NCI-H1930 (cell line): ENCODE measurements around the gene ZNF385C.

Source experiments
- DNase-seq, 2 experiments: peaks; one replicate each; lab custom pipeline; 2025; lab: John Stamatoyannopoulos, UW

Gene ZNF385C

DNA sequence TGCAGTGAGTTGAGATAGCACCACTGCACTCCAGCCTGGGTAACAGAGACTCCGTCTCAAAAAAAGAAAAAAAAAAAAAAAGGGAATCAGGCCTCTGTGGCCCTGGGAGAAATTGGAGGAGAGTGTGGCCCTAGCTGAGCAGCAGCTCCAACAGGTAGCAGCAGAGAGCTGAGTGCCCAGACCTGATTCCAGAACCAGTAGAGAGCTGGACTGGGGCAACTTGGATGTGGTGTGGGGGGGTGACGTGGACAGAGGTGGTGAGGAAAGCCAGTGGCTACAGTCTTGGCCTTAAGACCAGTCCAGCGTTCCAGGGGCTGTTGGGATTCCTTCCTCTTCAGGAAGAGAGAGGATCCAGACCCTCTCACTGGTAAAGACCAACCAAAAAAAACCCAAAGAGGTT, 26.0 kb upstream of the ZNF385C start:
- no peak for DNase-seq

- DNase-seq = no peak
These were observed 24.4 kb upstream of the ZNF385C start, which contains the start of gene HSPB9 for GRCh38 chr17:42122371-42123303. TSS of gene HSPB9 (plus strand) at chr17:42122804. CDS start at chr17:42122851, 47 bp downstream.

DNA sequence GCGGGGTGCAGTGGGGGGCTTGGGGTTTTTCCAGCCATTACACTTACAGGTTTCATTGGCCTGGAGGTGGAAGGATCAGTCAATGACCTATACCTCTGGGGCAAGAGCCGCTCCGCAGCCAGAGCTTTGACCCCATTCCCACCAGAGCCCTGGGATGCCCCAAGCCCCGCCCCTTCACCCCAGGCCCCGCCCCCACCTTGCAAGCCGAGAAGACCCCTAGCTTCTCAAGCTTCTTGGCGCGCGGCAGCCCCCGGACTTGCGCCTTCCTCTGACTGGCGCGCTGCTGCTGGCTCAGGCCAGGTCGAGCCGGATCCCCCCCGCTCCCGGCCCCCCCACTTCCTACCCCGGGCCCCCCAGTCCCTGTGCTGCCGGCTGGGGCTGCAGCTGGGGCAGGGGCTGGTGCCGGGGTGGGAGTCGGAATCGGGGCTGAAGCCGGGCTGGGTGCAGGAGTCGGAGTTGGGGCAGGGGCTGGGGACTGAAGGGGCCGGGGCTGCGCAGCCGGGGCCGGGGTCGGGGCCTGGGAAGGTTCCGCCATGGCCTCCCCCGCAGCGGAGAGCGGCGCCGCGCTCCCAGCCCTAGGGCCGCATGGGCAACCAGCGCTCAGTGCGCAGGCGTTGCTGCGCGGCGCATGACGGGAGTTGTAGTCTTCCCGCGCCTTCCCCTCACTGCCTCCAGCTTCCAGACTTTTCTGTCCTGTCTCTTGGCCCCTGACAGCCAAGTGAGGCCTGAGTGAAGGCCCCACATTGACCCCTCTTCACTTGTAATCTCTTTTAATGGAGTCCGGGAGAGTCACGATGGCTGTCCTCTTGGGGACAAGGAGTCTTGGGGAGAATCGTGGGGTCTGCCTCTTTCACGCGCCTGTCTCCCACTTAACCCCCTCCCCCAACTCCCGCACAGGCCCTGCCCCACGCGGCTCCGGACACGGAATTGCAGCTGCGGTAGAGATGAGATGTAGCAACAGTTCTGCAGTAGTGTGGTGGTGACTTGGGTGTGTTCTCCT, 22.8 kb upstream of the ZNF385C start, which contains the start of gene KAT2A:
Gene KAT2A (minus strand): TSS at position 598 of the 1,000 bp plus-strand sequence. CDS start 63 bp downstream, at position 535.
- DNase-seq = peak; percentile 61 to 79

DNA sequence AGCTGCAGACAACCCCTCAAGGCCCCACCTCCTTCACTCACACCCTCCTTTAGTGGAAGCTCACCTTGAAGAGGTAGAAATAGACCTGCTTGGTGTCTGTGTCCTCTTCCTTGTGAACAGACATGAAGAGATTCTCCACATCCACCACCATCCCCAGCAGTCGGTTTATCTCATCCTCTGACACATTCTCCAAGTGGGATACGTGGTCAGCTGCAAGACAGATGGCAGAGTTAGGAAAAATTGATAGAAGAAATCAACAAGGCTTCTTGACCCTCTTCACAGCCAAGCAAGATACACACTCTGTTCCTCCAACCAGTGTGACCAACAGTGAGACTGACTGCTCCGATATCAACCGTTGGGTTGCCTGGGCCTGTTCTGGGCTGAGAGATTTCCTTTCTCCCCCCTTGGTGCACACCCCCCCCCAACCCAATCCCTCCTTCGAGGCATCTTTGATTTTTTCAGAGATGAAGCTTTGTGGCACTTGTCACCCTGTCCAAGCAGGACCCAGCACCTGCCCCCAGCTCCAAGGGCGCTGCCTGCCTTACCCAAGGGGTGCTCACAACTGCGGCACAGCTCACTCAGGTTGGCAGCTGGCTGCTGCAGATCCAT, 22.0 kb upstream of the ZNF385C start:
- no peak for DNase-seq

DNA sequence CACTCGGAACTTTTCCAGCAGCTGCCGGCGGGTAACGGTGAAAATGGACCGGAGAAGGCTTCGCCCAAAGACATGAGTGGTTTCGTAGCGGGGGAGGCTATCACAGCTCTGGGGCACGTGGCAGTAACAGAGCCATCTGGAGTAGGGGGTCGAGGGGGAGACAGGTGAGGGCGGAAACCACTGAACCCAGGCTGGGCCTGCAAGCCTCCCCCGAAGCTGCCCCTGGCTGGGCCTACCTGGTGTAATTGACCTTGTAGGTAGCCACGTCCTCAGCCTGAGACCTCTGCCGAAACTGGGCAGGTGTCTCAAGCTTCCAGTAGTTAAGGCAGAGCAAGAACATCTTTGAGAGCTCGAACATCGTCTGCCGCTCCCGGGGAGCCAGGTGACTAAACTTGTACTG, 21.0 kb upstream of the ZNF385C start:
- DNase-seq = no peak

DNA sequence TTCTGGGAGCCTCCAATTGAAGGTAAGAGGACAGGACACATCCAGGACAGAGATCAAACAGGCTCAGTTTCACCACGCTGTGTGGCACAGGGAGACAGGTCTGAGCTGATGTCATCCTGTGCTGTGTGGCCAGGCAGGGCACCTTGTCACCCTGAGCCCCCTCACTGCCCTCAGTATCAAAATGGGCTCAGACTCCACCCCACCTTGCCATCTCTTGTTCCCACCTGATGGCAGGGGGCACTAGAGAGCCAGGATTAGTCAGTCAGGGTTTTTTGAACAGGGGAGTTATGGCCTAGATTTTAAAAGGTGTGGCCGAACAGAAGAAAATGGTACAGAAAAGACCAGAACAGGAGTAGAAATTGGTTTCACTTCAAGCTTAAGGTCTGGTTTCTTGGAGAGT, 20.3 kb upstream of the ZNF385C start:
- DNase-seq = peak; percentile 13 to 19

- no peak for DNase-seq
These were observed 19.8 kb upstream of the ZNF385C start for GRCh38 chr17:42118126-42118510.

- DNase-seq = no peak
These were observed 19.3 kb upstream of the ZNF385C start for GRCh38 chr17:42117397-42118125.

- DNase-seq = peak; percentile 41 to 66
These were observed 18.6 kb upstream of the ZNF385C start for GRCh38 chr17:42116705-42117396.

DNA sequence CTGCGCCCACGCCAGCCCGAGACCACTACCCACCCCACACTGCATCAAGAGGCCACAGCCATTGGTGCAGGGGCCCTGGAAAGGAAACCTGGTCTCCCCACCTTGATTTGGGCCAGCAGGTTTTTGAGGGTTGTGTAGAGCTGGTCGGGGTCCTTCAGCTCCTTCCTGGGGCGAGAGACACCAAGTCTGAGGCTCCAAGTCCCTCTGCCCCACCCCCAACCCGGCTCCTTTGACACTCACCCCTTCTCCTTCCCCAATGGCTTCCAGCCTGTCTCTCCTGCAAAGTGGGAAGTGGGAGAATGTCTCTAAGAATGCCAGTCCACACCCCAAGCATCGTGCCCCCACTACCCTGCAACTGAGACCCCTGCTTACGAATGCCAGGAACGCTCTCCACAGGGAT, 15.8 kb upstream of the ZNF385C start:
- no peak for DNase-seq

DNA sequence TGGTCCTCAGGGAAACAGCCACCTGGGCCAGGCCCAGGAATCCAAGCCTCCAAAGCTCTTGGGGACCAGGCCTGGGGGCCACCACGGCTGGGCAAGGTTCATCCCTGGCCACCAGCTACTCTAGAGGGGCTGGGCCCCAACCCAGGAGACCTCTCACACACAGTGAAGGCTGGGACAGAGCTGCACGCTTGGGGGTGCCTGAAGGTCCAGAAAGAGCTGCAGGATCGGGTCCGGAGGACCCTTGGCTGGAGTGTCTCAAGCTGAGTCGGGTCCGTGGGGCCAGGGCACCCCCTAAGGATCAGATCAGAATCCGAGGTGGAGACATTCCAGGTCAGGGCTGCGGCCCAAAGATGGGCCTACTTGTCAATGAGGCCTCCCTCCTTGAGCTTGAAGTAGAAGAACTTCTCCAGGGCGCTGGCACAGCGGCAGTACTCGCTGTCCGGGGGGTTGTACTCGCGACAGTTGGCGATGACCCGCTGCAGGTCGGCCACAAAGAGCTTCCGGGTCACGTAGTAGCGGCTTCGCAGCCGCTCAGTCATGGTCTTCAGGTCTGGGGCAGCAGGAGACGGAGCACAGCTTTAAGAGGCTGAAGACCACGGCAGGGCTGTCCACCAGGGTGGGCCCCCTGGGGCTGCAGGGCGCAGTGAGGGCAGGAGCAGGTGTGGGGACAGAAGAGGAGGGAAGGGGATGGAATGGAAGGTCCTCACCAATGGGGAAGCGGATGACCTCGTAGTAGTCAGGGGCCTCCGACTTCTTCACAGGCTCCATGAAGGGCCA, 15.2 kb upstream of the ZNF385C start:
- no peak for DNase-seq

DNA sequence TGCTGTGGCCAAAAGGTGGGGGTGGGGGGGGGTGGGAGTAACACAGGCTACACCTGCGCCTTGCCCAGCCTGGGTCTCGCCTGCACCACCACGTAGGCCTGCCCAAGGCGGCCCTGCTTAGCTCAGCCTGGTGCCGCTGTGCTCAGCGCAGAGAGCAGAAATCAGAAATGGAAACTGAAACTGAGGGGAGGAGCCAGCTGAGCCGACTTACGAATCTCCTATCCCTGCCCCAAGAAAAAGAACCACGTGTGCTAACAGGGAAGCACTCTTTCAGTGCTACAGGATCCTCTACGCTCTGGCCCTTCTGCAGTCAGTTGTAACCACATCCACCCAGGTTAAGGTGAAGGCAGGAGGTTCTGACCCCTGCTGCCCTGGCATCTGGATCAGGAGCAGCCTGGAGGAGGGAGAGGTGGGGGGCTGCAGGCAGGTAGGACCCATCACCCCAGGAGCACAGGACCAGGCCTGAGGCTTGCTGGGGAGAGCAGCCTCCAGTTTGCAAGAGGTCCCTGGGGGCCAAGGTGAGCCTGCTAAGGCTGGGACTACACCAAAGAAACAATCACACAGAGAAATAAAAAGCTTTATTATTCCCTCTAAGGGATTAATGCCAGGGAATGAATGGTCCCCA, 14.4 kb upstream of the ZNF385C start, which contains the start of gene DHX58:
Gene DHX58 (minus strand): TSS at position 163 of the 625 bp plus-strand sequence. CDS start 822 bp downstream, outside the sequence.
- DNase-seq = no peak

GRCh38 chr17:42111871-42112551, 13.7 kb upstream of the ZNF385C start:
- DNase-seq = no peak

DNA sequence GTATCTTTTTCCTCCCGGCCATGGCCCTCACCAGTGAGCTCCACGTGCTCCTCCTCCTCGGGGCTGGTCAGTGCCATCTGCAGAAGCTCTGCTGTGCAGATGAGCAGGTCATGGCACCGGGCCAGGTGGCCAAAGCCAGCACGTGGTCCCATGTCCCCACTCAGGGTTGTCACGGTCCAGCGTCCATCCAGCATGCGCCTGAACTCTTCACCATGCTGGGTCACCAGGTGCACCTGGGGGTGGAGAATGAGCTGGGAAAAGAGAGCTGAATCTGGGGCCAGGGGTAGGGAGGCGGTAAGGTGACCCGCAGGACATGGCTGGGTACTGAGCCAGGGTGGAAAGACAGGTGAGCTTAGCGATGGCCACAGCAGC, 13.0 kb upstream of the ZNF385C start:
- DNase-seq = no peak

- DNase-seq = no peak
These were observed 12.3 kb upstream of the ZNF385C start for GRCh38 chr17:42110301-42111264.

DNA sequence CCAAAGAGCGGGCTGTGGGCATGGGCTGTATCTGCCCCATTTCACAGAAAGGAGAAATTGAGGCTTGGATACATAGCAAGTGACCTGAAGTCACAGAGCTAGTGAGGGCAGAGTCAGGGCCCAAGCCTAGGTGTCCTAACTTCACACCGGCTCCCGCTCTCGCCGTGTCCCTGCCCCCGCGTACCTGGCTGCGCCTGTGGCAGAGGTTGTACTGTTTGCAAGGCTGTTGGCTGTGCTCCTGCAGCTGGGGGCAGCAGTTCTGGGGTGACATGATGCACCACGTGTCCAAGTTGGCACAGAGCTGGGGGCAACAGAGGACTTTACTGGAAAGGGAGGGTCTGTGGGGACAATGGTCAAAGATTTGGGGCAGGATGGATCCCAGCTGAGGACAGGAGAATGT, 10.8 kb upstream of the ZNF385C start:
- DNase-seq = no peak
